Chondrocyte (in vitro differentiated cells): ENCODE results near the gene MCOLN2. TPM values are rescaled to one million over a fixed set of nuclear protein-coding genes. Genes with fewer than 3 reads are reported as not detected.

Source experiments
- DNase-seq: peaks from one replicate; pipeline ENCODE4 v3.0.0; 2021; ENCODE audit warnings: mixed read lengths, low spot score
- H3K27ac Mint-ChIP-seq: one replicate; pipeline ENCODE4 v1.8.0; 2021; ENCODE audit warnings: mild to moderate bottlenecking, moderate library complexity, mixed read lengths; ENCODE audit not compliant: unreplicated experiment
- H3K27me3 Mint-ChIP-seq: 2 replicates; pipeline ENCODE4 v1.8.0; 2021; ENCODE audit warnings: low read depth, mixed read lengths
- H3K36me3 Mint-ChIP-seq: 2 replicates; pipeline ENCODE4 v1.8.0; 2021; ENCODE audit warnings: low read depth, mixed read lengths
- H3K4me1 Mint-ChIP-seq: 2 replicates; pipeline ENCODE4 v1.8.0; 2021; ENCODE audit warnings: low read depth, mild to moderate bottlenecking, mixed read lengths
- H3K4me3 Mint-ChIP-seq: one replicate; pipeline ENCODE4 v1.8.0; 2021; ENCODE audit warnings: mild to moderate bottlenecking, moderate library complexity, mixed read lengths; ENCODE audit not compliant: unreplicated experiment
- H3K9me3 Mint-ChIP-seq: 2 replicates; pipeline ENCODE4 v1.8.0; 2021; ENCODE audit warnings: low read depth, mixed read lengths
- total RNA-seq: library from RNA; stranded (reverse); gene quantifications from 3 replicates; pipeline ENCODE4 v1.2.1, GENCODE V29; 2021
- TF ChIP-seq, protein P1 (sequence below): fragments of 200-600 bp; sonication (generic); IDR thresholded peaks from 2 replicates; pipeline ENCODE4 v1.5.0; 2021; ENCODE audit warnings: antibody characterized with exemption, mild to moderate bottlenecking, moderate library complexity

The MCOLN2 gene
- total RNA-seq, 1 donor from 2014 or later, result not detected

DNA sequence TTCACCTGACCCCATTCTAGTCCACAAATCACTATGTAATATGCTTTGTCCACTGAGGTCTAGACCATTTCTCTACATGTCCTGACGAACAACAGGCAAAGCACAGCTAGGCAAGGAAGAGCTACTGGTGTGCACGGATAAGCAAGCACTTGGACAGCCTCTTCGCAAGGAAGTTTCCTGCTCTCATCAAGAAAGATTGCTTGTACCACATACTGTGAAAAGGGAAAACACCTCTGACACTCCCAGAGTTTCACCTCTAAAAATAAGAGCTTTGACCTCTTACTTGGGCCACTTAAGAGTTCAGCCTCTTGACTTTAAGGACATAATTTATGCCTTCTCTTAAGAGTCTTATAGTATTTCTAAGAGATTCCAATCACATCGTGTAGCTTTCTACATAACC is 67.9 kb downstream of the MCOLN2 start:
- peaks cover 40% of the 10 kb centered on the region for H3K27me3 Mint-ChIP-seq
- TF ChIP-seq, protein P1, sequence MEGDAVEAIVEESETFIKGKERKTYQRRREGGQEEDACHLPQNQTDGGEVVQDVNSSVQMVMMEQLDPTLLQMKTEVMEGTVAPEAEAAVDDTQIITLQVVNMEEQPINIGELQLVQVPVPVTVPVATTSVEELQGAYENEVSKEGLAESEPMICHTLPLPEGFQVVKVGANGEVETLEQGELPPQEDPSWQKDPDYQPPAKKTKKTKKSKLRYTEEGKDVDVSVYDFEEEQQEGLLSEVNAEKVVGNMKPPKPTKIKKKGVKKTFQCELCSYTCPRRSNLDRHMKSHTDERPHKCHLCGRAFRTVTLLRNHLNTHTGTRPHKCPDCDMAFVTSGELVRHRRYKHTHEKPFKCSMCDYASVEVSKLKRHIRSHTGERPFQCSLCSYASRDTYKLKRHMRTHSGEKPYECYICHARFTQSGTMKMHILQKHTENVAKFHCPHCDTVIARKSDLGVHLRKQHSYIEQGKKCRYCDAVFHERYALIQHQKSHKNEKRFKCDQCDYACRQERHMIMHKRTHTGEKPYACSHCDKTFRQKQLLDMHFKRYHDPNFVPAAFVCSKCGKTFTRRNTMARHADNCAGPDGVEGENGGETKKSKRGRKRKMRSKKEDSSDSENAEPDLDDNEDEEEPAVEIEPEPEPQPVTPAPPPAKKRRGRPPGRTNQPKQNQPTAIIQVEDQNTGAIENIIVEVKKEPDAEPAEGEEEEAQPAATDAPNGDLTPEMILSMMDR, result no peak
- H3K27ac Mint-ChIP-seq, result no peak overlapping the region
- H3K4me1 Mint-ChIP-seq, result peaks cover 9% of the 10 kb centered on the region
- no peak for DNase-seq
- no peak overlapping the region for H3K4me3 Mint-ChIP-seq
- H3K9me3 Mint-ChIP-seq, result no peaks in the 10 kb centered on the region
- H3K36me3 Mint-ChIP-seq, result peaks cover 7% of the 10 kb centered on the region

DNA sequence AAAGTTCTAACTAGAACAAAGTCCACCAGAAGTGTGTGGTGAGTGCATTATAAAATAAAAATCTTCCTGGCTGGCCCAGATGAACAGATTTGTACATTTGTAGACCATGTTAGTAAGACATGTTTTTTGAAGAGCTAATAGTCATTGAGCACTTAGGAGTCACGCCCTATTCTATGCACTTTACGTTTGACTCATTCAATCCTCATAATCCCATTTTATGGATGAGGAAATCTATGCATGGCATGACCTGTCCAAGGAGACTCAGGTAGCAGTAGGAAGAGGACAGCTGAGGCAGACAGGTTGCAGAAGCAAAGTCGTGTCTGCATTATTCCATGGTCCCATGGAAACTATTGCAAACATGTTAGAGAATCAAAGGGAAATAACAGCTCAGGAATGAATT is 73.6 kb downstream of the MCOLN2 start:
- Mint-ChIP-seq H3K4me1 (no peaks in the 10 kb centered on the region), H3K4me3 (no peak overlapping the region), H3K9me3 (no peaks in the 10 kb centered on the region), H3K36me3 (peaks cover 2% of the 10 kb centered on the region), H3K27ac (no peak overlapping the region), H3K27me3 (peaks cover 40% of the 10 kb centered on the region)
- DNase-seq, result no peak
- TF ChIP-seq, protein P1, result no peak

DNA sequence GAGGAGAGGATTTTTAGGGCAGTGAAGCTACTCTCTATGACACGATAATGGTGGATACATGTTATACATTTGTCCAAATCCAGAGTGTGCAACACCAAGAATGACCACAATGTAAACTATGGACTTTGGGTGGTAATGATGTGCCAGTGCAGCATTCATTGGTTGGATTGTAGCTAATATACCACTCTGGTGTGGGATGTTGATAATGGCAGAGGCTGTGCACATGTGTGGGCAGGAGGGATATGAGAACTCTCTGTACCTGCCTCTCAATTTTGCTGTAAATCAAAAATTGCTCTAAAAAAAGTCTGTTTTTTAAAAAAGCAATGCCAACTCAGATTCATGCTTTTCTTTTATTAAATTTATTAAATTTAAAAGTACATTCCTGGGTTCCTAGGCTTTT is 76.8 kb downstream of the MCOLN2 start:
- H3K9me3 Mint-ChIP-seq, result no peaks in the 10 kb centered on the region
- TF ChIP-seq, protein P1, result no peak
- no peak overlapping the region for H3K27ac Mint-ChIP-seq
- H3K4me1 Mint-ChIP-seq, result no peaks in the 10 kb centered on the region
- no peak overlapping the region for H3K4me3 Mint-ChIP-seq
- DNase-seq, result no peak
- H3K27me3 Mint-ChIP-seq, result peaks cover 38% of the 10 kb centered on the region
- H3K36me3 Mint-ChIP-seq, result no peaks in the 10 kb centered on the region

DNA sequence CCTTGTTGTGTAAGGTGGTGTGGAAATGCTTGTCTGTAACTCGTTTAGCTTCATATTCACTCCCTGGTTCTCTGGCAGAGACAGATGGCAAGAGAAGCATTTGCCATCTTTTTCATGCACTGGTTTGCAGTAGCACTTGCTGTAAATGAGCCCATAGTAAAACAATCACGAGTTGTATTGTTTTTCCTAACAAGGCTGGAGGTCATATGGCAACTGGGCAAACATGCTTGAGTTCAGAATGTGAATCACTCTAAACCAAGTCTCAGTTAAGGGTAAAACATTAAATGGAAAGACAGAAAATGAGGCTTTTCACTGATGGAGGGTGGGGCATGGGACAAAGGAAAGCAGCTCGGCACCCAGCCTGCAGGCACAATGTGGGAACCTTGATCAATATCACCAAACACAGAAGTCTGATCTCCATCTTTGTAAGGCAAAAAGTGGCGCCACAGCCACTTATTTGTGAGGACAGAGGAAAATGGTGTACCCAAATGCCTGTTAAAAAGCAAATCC is 77.4 kb downstream of the MCOLN2 start:
- TF ChIP-seq, protein P1, result no peak
- Mint-ChIP-seq H3K36me3 (no peaks in the 10 kb centered on the region), H3K27ac (no peak overlapping the region), H3K4me3 (no peak overlapping the region), H3K27me3 (peaks cover 38% of the 10 kb centered on the region), H3K4me1 (no peaks in the 10 kb centered on the region), H3K9me3 (no peaks in the 10 kb centered on the region)
- DNase-seq, result no peak

DNA sequence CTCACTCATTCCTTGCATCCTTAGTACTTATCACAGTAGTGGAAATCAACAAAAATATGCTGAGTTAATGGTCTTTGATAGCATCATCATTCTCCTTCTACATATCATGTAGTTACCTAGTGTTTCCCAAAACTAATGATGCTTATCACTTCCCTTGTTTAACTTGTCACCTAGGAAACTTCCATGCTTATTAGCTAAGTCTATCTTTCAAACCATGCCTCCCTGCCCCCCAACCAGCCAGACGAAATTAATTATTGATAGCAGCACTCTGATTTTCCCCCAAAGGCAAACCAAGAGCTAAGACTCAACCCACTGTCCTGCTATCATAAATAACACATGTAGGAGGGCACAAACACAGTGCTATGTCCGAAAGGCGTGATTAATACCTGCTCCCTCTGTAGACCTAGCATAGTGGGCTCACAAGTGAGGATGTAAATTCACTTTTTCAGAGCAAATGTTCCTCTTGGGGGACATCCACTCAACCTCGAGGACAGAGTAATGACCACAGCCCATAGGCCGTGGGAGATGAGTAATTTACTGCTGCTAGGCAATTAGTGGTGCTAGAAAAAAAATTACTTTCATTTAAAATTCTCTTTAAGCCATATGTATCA is 78.1 kb downstream of the MCOLN2 start:
- Mint-ChIP-seq H3K36me3 (no peaks in the 10 kb centered on the region), H3K9me3 (no peaks in the 10 kb centered on the region), H3K27ac (no peak overlapping the region), H3K4me1 (no peaks in the 10 kb centered on the region), H3K27me3 (peaks cover 38% of the 10 kb centered on the region), H3K4me3 (no peak overlapping the region)
- DNase-seq, result no peak
- TF ChIP-seq, protein P1, result no peak
